NCI-H2171 (cell line): ENCODE results near the gene HOXB4.
A peak's percentile ranks its signal among the peaks of the same experiment; 100 is the strongest.

Experiments used
- DNase-seq: peaks from one replicate; lab custom pipeline; 2025; lab: John Stamatoyannopoulos, UW

The HOXB4 gene

GRCh38 chr17:48601539-48602425, 23.6 kb upstream of the HOXB4 start:
- DNase-seq = no peak

- no peak for DNase-seq
These were observed 23.0 kb upstream of the HOXB4 start for GRCh38 chr17:48601207-48601538.

GRCh38 chr17:48600244-48601098, 22.3 kb upstream of the HOXB4 start:
- no peak for DNase-seq

GRCh38 chr17:48599354-48599753, 21.2 kb upstream of the HOXB4 start:
- DNase-seq = no peak

DNA sequence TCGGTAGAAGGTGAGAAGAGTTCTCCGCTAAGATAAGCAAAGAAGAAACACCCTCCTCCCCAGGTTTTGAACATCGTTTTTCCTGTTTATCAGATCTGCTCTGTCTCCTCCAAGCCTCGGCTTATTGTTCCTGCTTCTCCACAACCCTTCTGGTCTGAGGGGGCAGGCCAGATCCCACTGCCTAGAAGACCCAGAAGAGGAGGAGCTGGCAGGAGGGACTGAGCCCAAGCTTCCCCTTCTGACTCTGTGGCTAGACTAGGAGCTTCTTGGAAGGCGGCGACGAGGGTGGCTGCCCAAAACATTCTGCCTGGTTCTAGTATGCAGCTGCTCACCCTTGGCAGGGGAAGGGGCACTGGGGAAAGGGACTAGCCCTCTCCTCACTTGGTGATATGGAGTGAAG, 20.6 kb upstream of the HOXB4 start:
- DNase-seq = no peak

DNA sequence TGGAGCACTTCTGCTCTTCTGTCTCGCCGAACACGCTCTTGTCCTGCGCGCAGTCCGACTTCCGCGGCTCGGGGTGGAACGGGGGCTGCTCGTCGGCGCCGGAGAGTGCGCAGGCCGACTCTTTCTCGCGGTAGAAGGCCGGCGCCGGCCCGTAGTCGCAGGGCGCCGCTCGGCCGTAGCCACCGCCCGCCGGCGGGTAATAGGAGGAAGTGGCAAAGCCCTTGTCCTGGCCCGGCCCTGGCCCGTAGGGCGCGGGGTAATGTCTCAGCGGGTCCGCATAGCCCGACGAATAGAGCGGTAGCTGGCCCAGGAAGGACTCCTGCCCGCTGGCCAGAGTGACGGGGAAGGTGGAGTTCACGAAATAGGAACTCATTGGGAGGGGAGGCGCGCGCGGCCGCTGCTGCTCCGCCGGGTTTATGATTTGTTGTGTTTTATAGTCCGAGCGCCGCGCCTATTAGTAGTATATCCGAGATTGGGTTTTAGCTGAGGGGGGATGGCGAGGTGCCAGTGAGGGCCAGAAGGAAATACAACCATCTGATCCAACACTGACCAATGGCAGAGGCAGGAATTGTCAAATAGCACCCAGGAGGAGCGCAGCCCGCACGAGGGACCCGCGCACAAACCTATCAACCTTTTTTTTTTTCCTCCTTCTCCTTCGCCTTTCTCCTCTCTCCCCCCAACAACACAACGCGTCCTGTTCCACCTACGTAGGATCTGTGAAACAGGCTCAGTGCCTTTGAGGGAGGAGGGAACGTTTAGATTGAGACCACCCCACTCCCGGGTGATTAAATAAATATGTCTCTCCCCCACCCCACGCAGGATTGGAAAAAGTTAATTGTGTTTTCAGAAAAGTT, 19.9 kb upstream of the HOXB4 start:
- DNase-seq = no peak

- DNase-seq = no peak
These were observed 19.3 kb upstream of the HOXB4 start for GRCh38 chr17:48597528-48597777.

DNA sequence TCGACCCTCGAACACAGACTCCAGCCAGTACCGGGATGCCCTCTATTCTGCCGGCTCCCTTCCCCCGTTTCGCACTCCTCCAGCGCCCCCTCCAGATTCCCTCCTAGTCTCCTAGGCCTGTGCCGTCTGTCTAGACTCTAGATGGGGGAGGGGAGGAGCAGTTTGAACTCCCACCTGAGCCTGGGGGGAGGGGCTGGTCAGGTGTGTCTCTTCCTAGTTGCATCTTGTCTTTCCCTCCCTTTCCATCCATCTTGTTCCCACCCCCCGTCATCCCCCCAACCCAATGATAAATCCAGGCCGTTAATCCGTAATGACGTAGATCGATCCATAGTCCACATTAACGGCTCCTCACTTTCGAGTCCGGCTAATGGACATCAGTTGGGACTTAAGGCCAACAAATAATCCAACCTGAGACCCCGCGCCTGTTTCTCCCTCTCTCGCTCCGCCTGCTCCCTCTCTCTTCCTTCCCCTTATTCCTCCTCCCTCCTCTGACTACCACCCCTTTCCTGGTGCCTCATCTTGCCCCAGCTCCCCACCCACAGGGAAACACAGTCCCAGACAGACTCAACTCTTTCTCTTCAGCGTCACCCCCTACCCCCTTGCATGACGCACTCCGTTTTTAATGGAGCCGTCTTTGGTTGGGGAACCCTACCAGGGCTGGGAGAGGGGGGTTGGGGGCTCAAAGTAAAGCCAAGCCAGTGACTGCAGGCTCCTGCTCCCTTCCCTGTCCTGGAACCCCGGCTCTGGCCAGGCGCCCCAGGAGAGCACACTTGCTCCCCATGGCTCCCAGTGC, 18.8 kb upstream of the HOXB4 start:
- DNase-seq = no peak

DNA sequence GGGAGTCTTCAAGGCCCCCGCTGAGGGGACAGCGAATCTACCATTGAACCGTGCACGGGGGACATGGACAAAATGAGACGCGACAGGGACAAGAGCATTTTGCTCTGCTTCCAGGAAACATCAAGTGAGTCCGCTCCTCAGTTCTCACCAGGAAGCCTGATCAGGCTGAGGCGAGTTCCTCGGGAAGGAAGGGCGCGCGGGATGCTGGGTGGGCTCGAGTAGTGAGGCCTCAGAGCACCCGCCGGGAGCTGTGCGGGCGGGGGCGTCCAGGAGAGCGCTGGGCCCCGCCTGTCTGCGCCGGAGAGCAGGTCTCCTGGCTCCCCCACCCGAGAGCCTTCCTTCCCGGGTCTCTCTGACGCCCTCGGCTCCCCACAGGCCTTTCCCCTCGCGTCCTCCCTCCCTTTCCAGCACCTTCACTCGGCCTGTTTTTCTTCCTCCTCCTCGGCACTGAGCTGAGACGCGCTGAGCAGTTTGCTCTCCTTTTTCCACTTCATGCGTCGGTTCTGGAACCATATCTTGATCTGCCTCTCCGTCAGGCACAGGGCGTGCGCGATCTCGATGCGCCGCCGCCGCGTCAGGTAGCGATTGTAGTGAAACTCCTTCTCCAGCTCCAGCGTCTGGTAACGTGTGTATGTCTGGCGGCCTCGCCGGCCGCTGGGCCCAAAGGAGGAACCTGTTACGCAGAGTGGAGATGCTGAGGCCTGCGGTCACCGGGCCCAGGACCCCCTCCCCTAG, 18.0 kb upstream of the HOXB4 start:
- DNase-seq = no peak

DNA sequence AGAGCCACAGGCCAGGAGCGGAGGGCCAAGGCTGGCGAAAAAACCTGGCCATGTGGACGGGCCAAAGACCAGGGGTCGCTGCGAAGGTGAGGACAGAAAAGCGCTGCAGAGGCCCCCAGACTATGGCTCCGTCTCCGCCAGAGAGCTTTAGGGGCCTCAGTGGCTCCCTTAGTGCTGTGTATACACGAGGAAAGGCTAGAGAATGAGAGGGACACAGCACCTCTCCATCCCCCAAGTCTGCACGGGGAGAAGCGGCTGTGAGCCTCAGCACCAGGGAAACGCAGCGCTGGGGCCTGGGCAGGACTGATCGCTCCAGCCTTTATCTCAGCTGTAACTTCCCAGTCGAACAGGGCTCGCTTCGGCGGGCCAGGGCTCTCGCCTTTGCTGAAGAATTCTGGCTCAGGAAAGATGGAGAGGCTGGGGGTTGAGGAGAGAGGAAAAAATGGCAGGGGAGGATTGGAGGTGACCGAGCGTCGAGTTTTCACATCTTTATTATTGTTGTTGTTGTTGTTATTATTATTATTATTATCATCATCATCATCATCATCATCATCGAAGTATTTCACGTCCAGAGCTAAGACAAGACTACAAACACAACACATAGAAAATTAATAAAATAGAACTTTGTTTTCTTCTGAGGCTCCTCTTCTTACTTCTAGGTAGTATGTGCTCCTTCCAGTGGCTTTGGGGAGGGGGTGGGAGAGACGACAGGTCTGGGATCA, 17.3 kb upstream of the HOXB4 start:
- no peak for DNase-seq

GRCh38 chr17:48594538-48595277, 16.6 kb upstream of the HOXB4 start:
- DNase-seq = no peak

DNA sequence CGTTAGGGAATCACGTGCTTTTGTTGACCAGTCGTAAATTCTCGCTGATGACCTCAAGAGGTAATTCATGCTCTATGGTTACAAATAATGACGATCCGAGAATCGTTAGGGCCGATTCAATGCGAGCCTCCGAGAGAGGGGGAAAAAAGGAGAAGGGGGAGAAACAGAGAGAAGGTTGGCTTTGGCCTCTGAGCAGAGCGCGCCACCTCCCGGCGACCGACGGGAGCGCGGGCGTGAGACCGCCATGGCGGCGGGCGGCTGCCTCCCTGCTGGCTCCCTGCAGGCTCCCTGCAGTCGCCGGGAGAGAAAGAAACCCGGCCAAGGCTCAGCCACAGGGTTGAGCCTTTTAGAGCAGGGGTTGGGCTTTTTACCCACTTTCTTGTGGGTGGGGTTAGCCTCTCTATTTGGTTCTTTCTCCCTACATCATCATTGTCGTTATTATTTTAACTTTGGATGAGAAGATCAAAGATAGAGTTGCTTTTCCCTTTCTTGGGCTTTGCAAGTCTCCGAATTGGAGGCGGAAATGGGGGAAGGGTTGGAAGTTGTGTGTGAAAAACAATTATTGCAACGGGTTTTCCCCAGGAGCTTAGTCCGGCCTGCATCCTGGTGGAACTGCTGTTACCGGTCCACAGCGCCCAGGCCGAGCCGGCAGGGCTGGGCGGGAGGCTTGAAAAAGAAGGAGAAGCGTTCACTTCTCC, 15.8 kb upstream of the HOXB4 start:
- DNase-seq = peak; percentile 28

DNA sequence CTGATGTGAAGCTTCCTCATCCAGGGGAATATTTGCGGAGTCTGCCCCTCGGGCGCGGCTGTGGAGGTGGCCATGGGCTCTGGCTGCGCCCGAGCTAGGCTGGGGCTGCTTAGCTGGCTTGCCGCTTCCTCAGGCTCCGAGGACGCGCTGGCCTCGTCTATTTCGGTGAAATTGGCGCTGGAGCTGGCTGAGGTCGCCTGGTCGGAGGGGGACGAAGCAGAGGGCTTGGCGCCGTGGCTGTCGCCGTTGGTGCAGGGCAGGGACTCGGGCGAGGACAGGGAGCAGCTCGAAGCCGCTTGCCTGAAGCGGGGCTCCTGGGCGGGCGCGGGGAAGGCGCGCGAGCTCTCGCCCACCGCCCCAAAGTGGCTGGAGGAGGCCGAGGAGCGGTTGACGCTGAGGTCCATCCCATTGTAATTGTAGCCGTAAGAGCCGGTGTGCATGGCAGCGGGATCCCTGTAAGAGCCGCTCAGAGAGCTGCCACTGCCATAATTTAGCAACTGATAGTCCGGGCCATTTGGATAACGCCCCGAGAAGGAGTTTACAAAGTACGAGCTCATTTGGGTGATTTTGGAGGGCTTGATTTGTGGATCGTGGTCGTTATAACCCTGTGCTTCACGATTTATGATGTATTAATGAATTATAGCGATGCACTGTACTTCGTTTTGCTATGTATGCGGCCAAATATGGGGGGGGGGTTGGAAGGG, 15.1 kb upstream of the HOXB4 start, which contains the start of gene HOXB5:
Gene HOXB5, minus strand, starts transcription at position 654 of the 704 bp plus-strand sequence. Its CDS starts 97 bp downstream, at position 557.
- no peak for DNase-seq

- no peak for DNase-seq
These were observed 14.4 kb upstream of the HOXB4 start for GRCh38 chr17:48592577-48592976.

DNA sequence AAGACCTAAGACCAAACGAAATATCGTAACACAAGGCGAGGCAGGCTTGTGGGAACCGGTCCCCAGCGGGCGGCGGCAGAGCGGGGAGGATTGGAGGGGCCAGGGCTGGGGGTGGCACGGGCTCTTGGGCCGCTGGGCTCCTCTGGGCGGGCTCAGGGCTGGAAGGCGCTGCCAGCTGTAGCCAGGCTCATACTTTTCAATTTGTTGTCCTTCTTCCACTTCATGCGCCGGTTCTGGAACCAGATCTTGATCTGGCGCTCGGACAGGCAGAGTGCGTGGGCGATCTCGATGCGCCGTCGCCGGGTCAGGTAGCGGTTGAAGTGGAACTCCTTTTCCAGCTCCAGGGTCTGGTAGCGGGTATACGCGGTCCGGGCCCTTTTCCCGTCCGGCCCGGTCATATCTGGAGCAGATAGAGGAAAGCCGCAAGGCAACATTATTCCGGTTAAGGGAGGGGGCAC, 13.9 kb upstream of the HOXB4 start:
- no peak for DNase-seq

- no peak for DNase-seq
These were observed 13.3 kb upstream of the HOXB4 start for GRCh38 chr17:48591255-48592056.

- no peak for DNase-seq
These were observed 12.5 kb upstream of the HOXB4 start for GRCh38 chr17:48590607-48591161.
